ENCODE measurements around the gene LRBA.

DNA sequence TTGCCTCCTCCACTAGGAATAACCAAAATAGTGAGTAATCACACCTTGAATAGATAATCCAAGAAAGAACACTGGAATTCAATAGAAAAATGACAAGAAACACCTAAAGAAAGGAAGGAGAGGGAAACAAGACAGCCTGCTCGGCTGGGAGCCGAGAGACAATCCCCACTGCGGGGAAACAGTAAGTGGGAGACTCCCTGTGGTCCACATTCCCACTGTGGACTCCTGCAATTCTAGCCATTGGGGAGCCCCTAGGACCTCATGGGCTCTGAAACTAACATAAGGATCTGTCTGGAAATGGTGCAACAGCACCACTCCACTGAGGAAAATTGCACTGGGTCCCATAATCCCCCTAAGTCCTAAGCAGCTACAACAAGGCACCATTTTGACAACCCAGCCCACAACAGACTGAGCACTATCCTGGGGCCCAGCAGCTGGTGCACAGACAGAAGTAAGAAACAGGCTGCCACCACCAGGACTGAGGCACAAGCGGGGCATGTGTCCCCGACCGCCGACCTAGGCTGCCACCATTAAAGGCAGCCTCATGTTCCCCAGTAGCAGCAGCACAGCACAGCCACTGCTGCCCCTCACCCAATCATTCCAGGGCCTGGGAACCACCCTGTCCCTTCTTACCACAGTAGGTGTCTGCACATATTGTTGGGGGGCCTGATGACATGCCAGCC is 14.2 kb downstream of the LRBA start:
- TF ChIP-seq, protein P1, sequence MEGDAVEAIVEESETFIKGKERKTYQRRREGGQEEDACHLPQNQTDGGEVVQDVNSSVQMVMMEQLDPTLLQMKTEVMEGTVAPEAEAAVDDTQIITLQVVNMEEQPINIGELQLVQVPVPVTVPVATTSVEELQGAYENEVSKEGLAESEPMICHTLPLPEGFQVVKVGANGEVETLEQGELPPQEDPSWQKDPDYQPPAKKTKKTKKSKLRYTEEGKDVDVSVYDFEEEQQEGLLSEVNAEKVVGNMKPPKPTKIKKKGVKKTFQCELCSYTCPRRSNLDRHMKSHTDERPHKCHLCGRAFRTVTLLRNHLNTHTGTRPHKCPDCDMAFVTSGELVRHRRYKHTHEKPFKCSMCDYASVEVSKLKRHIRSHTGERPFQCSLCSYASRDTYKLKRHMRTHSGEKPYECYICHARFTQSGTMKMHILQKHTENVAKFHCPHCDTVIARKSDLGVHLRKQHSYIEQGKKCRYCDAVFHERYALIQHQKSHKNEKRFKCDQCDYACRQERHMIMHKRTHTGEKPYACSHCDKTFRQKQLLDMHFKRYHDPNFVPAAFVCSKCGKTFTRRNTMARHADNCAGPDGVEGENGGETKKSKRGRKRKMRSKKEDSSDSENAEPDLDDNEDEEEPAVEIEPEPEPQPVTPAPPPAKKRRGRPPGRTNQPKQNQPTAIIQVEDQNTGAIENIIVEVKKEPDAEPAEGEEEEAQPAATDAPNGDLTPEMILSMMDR (IDR thresholded peaks at IDR 0.05; ENCODE audit: low read length): no peak
- TF ChIP-seq EZH2 (IDR thresholded peaks at IDR 0.05; ENCODE audit: borderline replicate concordance, low read length): no peak

All from OCI-LY1 (cell line).